Diencephalon (tissue), 1 donor: Measurements from ENCODE around the gene MROH7. TPM values are rescaled to one million over a fixed set of nuclear protein-coding genes. Genes with fewer than 3 reads are reported as not detected.

Experiments
- total RNA-seq: library from RNA; depleted of rRNA; stranded (reverse); fragments of >200 nt; gene quantifications from one replicate; pipeline ENCODE4 v1.2.3, GENCODE V29; 2014

The MROH7 gene
- 2.5 TPM for total RNA-seq

DNA sequence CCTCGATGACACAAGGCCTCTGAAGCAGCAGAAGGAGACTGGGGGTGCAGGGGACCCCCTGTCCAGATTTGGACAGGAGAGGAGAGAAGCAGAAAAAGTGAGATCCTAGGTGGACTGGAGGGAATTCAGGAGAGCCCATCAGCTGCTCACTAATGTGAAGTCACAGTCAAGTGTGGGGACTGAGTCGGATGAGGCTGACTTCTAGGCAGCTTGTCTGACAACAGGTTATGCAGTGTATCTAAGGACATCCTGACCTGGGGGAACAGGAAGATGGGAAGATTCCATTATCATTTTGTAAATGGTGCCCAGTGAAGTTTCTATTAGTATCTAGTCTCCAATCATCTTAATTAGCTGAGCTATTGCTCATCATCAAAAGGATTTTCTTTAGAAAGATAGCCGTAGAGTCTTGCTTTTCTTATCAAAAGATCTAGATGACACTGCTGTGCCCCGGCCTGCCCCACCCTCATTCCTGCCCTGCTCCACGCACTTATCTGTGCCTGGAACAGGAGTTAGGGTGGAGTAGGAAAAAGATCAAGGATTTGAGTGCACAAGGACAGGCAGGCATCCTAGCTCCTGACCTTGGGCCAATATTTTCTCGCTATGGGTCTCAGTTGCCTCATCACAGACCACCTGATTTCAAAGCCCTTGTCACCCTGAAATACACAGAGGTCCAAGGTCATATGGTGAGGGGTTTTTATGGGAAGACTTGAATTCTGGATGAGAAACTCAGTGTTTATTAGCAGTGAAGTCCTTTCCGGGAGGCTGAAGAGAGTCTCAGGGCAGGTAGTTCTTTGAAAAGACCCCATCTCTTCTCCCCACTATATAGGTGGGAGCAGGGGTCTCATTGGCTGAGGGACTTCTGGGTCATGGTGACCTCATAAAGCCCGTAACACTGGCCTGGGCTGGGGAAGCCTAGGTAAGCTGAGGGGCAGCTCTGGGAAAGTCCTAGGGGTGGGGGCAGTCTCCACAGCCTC, at the start of gene MROH7:
Gene MROH7, plus strand, starts transcription at position 924 of the 974 bp plus-strand sequence. CDS start 11,141 bp downstream, outside the sequence.

DNA sequence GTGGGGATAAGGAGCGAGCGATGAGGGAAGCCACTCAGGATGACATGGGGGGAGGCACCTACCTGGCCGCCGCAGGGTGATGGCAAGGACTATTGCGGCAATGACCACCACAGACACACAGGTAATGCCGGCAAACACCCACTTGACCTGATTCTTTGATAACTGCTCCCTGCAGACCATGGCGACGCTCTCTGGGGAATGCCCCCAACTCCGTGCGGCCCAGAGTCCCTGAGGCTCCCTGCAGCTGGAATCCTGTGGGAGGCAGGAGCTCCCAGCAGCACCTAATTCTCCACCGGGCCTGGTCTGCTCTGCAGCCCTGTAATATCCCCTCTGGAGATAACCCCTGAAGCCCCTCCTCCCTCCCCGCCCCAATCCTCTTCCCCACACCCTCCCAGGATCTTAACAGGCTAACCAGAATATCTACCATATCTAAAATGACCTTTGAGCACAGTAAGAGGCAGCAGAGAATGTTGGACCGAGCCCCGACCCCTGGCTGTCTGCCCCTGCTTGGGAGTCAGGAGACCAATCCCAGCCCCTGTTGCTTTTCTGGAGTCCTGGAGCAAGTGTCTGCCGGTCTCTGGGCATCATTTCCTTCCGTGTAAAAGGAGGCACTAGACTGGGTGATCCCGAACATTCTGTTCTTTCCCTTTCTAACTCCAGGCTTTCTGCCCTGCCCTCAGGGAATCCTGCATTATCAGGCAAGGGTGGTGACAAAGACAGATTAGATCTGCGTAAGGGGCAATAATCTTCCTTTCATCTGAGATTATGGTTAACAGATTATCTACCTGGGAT, 18.2 kb upstream of the MROH7 start, which contains the start of gene FAM151A:
Gene FAM151A, minus strand, starts transcription at position 310 of the 792 bp plus-strand sequence. Its CDS starts 130 bp downstream, at position 180.

DNA sequence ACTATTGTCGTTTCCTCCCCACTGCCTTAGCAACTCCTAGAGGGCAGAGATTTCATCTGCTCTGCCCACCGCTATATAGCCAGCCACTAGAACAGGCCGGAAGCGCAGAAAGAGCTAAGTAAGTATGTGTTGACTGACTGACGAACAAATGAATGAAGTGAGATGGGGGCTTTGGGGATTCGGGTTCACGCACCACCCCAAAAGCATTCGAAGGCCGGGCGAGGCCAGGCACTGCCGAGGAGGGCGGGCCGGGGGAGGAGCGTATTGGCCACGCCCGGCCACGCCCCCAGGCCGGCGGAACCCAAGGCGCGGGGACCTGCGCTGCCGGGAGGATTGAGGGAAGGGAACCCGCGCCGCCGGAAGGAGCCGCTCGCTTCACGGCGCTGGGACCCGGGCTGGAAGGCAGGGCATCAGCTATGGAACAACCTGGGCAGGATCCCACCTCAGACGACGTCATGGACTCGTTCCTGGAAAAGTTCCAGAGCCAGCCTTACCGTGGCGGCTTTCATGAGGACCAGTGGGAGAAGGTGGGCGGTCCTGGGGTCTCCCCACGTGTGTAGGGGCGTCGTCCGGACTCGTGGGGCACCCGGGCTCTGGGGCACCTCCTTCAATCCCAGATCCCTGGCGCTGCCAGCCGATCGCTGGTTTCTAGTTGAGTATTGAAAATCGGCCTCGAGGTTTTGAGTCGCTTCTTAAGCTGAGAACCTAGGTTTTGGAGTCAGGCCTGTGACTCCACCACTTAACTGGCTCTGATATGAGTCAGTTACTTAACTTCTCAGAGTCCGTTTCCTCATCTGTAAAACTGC, 74.1 kb downstream of the MROH7 start, which contains the start of gene TTC4:
Gene TTC4, plus strand, starts transcription at position 369 of the 806 bp plus-strand sequence. Its CDS starts 48 bp downstream, at position 417.

Other genes with a start within 250 kb of the MROH7 start
- 36.7 TPM for gene SSBP3, start 235.4 kb upstream of the MROH7 start, total RNA-seq
- 6.7 TPM for gene ACOT11, start 93.6 kb upstream of the MROH7 start, total RNA-seq
- not detected for gene FAM151A, start 18.3 kb upstream of the MROH7 start, total RNA-seq
- 19.6 TPM for gene TTC4, start 74.1 kb downstream of the MROH7 start, total RNA-seq
- gene PARS2, start 122.7 kb downstream of the MROH7 start, total RNA-seq = 4.2 TPM
- gene TTC22, start 159.5 kb downstream of the MROH7 start, total RNA-seq = 1.2 TPM
- 53.3 TPM for gene DHCR24, start 245.4 kb downstream of the MROH7 start, total RNA-seq